HepG2 (cell line): ENCODE results near the gene SMAD7. TPM values are rescaled to one million over a fixed set of nuclear protein-coding genes. Genes with fewer than 3 reads are reported as not detected.

Experiments
- HNF1B ChIP-seq: sonication (generic); formaldehyde crosslinking; IDR thresholded peaks from 2 replicates; pipeline ENCODE4 v1.5.1; 2020; ENCODE audit warnings: mild to moderate bottlenecking, moderate library complexity, missing genetic modification reagents
- HOXA7 ChIP-seq: sonication (generic); formaldehyde crosslinking; IDR thresholded peaks from 2 replicates; pipeline ENCODE4 v1.8.1; 2022; ENCODE audit warnings: mild to moderate bottlenecking, missing genetic modification reagents, moderate library complexity
- LRRFIP1 ChIP-seq: sonication (generic); formaldehyde crosslinking; conservative IDR thresholded peaks from 2 replicates; pipeline ENCODE4 v1.4.0; 2020; ENCODE audit warnings: missing genetic modification reagents
- MXI1 ChIP-seq: IDR thresholded peaks from 3 replicates; pipeline ENCODE4 v1.6.1; 2012; ENCODE audit warnings: low read depth, low read length, inconsistent platforms, borderline replicate concordance
- NFKBIZ ChIP-seq: IDR thresholded peaks from 2 replicates; pipeline ENCODE4 v1.6.1; 2018; ENCODE audit warnings: missing genetic modification reagents, missing compliant biosample characterization
- RAD21 ChIP-seq: fragments of 450-650 bp; formaldehyde crosslinking; IDR thresholded peaks from 2 replicates; pipeline ENCODE4 v1.5.0; 2020; ENCODE audit warnings: mild to moderate bottlenecking
- SNAPC4 ChIP-seq: sonication (generic); formaldehyde crosslinking; IDR thresholded peaks from 2 replicates; pipeline ENCODE4 v1.4.0; 2020; ENCODE audit warnings: mild to moderate bottlenecking, missing genetic modification reagents
- TARDBP ChIP-seq: sonication (generic); formaldehyde crosslinking; IDR thresholded peaks from 2 replicates; pipeline ENCODE4 v1.8.0; 2022; ENCODE audit warnings: mild to moderate bottlenecking, missing genetic modification reagents
- TEAD2 ChIP-seq: sonication (generic); formaldehyde crosslinking; IDR thresholded peaks from 2 replicates; pipeline ENCODE4 v1.9.0; 2021; ENCODE audit warnings: missing genetic modification reagents
- ZBTB49 ChIP-seq: sonication (generic); formaldehyde crosslinking; IDR thresholded peaks from 2 replicates; pipeline ENCODE4 v1.4.0; 2020; ENCODE audit warnings: missing genetic modification reagents, borderline replicate concordance
- ZC3H4 ChIP-seq: sonication (generic); formaldehyde crosslinking; IDR thresholded peaks from 2 replicates; pipeline ENCODE4 v1.4.0; 2020; ENCODE audit warnings: missing genetic modification reagents, borderline replicate concordance
- ZNF234 ChIP-seq: sonication (generic); formaldehyde crosslinking; conservative IDR thresholded peaks from 2 replicates; pipeline ENCODE4 v1.5.1; 2020; ENCODE audit warnings: mild to moderate bottlenecking, missing genetic modification reagents
- ZNF674 ChIP-seq: sonication (generic); formaldehyde crosslinking; IDR thresholded peaks from 2 replicates; pipeline ENCODE4 v1.5.0; 2020; ENCODE audit warnings: low read depth, mild to moderate bottlenecking, missing genetic modification reagents
- polyA plus RNA-seq, 8 experiments: library from polyadenylated mRNA; depleted of rRNA in 3 of 8; stranded (reverse) in 7 of 8; unstranded in 1 of 8; fragments of >200 nt; fragmentation: Illumina TruSeq in 4 of 8; extraction: Trizol in 4 of 8; gene quantifications; 2 replicates each; pipeline versions ENCODE4 v1.2.1 to v1.2.3, GENCODE V29; 2011 to 2016; ENCODE audit warnings: low read depth in 4 of 8, missing spikeins in 1 of 8, mixed read lengths in 1 of 8; ENCODE audit not compliant: insufficient read depth in 1 of 8
- total RNA-seq, 5 experiments: library from RNA; depleted of rRNA; stranded (reverse); fragments of >200 nt; fragmentation: Illumina TruSeq; extraction: Trizol; gene quantifications; 2 replicates each; pipeline ENCODE4 v1.2.3, GENCODE V29; 2016; ENCODE audit warnings: low read depth in 1 of 5
- TF ChIP-seq, protein P1 (sequence below): sonication (generic); formaldehyde crosslinking; IDR thresholded peaks from 2 replicates; pipeline ENCODE4 v1.5.0; 2020; ENCODE audit warnings: missing genetic modification reagents, mild to moderate bottlenecking, borderline replicate concordance
- TF ChIP-seq, protein P2 (sequence below): sonication (generic); formaldehyde crosslinking; IDR thresholded peaks from 2 replicates; pipeline ENCODE4 v1.9.0; 2021; ENCODE audit warnings: missing genetic modification reagents, mild to moderate bottlenecking, borderline replicate concordance

Gene SMAD7
- total and polyA plus RNA-seq, 2 of the 13 experiments (the other 11 are each of a cell fraction or from before 2014, with no cell fraction given), result 17.4 to 24.7 TPM

GRCh38 chr18:48926420-48926857 lies 24.3 kb downstream of the SMAD7 start (continued):
- TF ChIP-seq TEAD2 (CRISPR knock-in tag) (no peak), TARDBP (0 out of 2 replicates have a peak, but pooled peaks have one; percentile 58), HOXA7 (CRISPR knock-in tag) (no peak), MXI1 (0 out of 3 replicates have a peak, but pooled peaks have one; percentile 52), ZNF674 (CRISPR knock-in tag) (no peak), ZNF234 (CRISPR knock-in tag) (no peak), SNAPC4 (CRISPR knock-in tag) (no peak), NFKBIZ (CRISPR knock-in tag) (no peak; the same call in 1 of the 2 replicates), HNF1B (CRISPR knock-in tag) (peak; percentile 86), RAD21 (peak; percentile 64), ZC3H4 (CRISPR knock-in tag) (no peak), LRRFIP1 (no peak), ZBTB49 (CRISPR knock-in tag) (no peak)
- TF ChIP-seq, protein P1, sequence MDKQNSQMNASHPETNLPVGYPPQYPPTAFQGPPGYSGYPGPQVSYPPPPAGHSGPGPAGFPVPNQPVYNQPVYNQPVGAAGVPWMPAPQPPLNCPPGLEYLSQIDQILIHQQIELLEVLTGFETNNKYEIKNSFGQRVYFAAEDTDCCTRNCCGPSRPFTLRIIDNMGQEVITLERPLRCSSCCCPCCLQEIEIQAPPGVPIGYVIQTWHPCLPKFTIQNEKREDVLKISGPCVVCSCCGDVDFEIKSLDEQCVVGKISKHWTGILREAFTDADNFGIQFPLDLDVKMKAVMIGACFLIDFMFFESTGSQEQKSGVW (CRISPR knock-in tag), result no peak
- TF ChIP-seq, protein P2, sequence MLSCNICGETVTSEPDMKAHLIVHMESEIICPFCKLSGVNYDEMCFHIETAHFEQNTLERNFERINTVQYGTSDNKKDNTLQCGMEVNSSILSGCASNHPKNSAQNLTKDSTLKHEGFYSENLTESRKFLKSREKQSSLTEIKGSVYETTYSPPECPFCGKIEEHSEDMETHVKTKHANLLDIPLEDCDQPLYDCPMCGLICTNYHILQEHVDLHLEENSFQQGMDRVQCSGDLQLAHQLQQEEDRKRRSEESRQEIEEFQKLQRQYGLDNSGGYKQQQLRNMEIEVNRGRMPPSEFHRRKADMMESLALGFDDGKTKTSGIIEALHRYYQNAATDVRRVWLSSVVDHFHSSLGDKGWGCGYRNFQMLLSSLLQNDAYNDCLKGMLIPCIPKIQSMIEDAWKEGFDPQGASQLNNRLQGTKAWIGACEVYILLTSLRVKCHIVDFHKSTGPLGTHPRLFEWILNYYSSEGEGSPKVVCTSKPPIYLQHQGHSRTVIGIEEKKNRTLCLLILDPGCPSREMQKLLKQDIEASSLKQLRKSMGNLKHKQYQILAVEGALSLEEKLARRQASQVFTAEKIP (CRISPR knock-in tag), result no peak
